ENCODE results near the gene PARD3. TPM values are rescaled to one million over a fixed set of nuclear protein-coding genes. Genes with fewer than 3 reads are reported as not detected.

The PARD3 gene
- total RNA-seq, 1 donor from 2014 or later, result 35.4 TPM

GRCh38 chr10:34706147-34706546, 108.9 kb downstream of the PARD3 start:
- H3K4me1 ChIP-seq (ENCODE audit: insufficient read depth, low read length), result peaks cover 14% of the 10 kb centered on the region
- Mint-ChIP-seq H3K9me3 (ENCODE audit: unreplicated experiment) (no peaks in the 10 kb centered on the region), H3K4me3 (ENCODE audit: unreplicated experiment) (no peak overlapping the region), H3K27ac (ENCODE audit: unreplicated experiment) (no peak overlapping the region), H3K27me3 (ENCODE audit: low read depth, unreplicated experiment) (no peaks in the 10 kb centered on the region), H3K4me1 (ENCODE audit: low read depth, unreplicated experiment) (peaks cover 19% of the 10 kb centered on the region), H3K36me3 (ENCODE audit: low read depth, unreplicated experiment) (no peaks in the 10 kb centered on the region)
- H3K27ac ChIP-seq (ENCODE audit: low read depth, low read length), result no peak overlapping the region
- no peak overlapping the region for H3K4me3 ChIP-seq (ENCODE audit: insufficient read depth, low read depth, low read length)
- peaks cover 56% of the 10 kb centered on the region for H3K79me2 ChIP-seq (ENCODE audit: insufficient read depth, low read length)
- TF ChIP-seq EZH2 (IDR thresholded peaks at IDR 0.05; ENCODE audit: insufficient read depth, low read length) (no peak), CTCF (IDR thresholded peaks at IDR 0.05; ENCODE audit: insufficient read depth, low read depth, low read length) (no peak)
- no peaks in the 10 kb centered on the region for H3K36me3 ChIP-seq (ENCODE audit: insufficient read depth, low read length)
- no peaks in the 10 kb centered on the region for H3K27me3 ChIP-seq (ENCODE audit: insufficient read depth, low read length)
- no peak overlapping the region for H3K4me2 ChIP-seq (ENCODE audit: low read length)
- no peak for FAIRE-seq
- DNase-seq (ENCODE audit: low read depth), result no peak
- H3K9ac ChIP-seq (ENCODE audit: low read length), result no peak overlapping the region
- peaks cover 51% of the 10 kb centered on the region for H4K20me1 ChIP-seq (ENCODE audit: insufficient read depth, low read length)
- H2AFZ ChIP-seq (ENCODE audit: low read depth, low read length), result no peak overlapping the region
- no peaks in the 10 kb centered on the region for H3K9me3 ChIP-seq (ENCODE audit: insufficient read depth, low read depth, low read length)

- no peak for DNase-seq (ENCODE audit: low read depth)
- no peak overlapping the region for H3K9ac ChIP-seq (ENCODE audit: low read length)
- Mint-ChIP-seq H3K27me3 (ENCODE audit: low read depth, unreplicated experiment) (no peaks in the 10 kb centered on the region), H3K4me3 (ENCODE audit: unreplicated experiment) (no peak overlapping the region), H3K4me1 (ENCODE audit: low read depth, unreplicated experiment) (peaks cover 20% of the 10 kb centered on the region), H3K9me3 (ENCODE audit: unreplicated experiment) (no peaks in the 10 kb centered on the region), H3K27ac (ENCODE audit: unreplicated experiment) (no peak overlapping the region), H3K36me3 (ENCODE audit: low read depth, unreplicated experiment) (no peaks in the 10 kb centered on the region)
- no peak overlapping the region for H3K4me3 ChIP-seq (ENCODE audit: insufficient read depth, low read depth, low read length)
- no peak overlapping the region for H3K27ac ChIP-seq (ENCODE audit: low read depth, low read length)
- H3K9me3 ChIP-seq (ENCODE audit: insufficient read depth, low read depth, low read length), result no peaks in the 10 kb centered on the region
- H3K27me3 ChIP-seq (ENCODE audit: insufficient read depth, low read length), result no peaks in the 10 kb centered on the region
- H3K4me1 ChIP-seq (ENCODE audit: insufficient read depth, low read length), result peaks cover 10% of the 10 kb centered on the region
- H3K79me2 ChIP-seq (ENCODE audit: insufficient read depth, low read length), result peaks cover 62% of the 10 kb centered on the region
- H2AFZ ChIP-seq (ENCODE audit: low read depth, low read length), result no peak overlapping the region
- H3K4me2 ChIP-seq (ENCODE audit: low read length), result no peak overlapping the region
- H4K20me1 ChIP-seq (ENCODE audit: insufficient read depth, low read length), result peaks cover 49% of the 10 kb centered on the region
- FAIRE-seq, result no peak
- TF ChIP-seq CTCF (IDR thresholded peaks at IDR 0.05; ENCODE audit: insufficient read depth, low read depth, low read length), result no peak
- no peak for TF ChIP-seq EZH2 (IDR thresholded peaks at IDR 0.05; ENCODE audit: insufficient read depth, low read length)
- no peaks in the 10 kb centered on the region for H3K36me3 ChIP-seq (ENCODE audit: insufficient read depth, low read length)
These were observed 109.5 kb downstream of the PARD3 start for GRCh38 chr10:34705563-34705962.

GRCh38 chr10:34704526-34705184, 110.4 kb downstream of the PARD3 start:
- H3K36me3 Mint-ChIP-seq (ENCODE audit: low read depth, unreplicated experiment), result no peaks in the 10 kb centered on the region
- no peak for DNase-seq (ENCODE audit: low read depth)
- H3K4me1 ChIP-seq (ENCODE audit: insufficient read depth, low read length), result peaks cover 7% of the 10 kb centered on the region
- no peak overlapping the region for H3K9ac ChIP-seq (ENCODE audit: low read length)
- peaks cover 48% of the 10 kb centered on the region for H4K20me1 ChIP-seq (ENCODE audit: insufficient read depth, low read length)
- H3K79me2 ChIP-seq (ENCODE audit: insufficient read depth, low read length), result peaks cover 68% of the 10 kb centered on the region
- no peak overlapping the region for H3K4me2 ChIP-seq (ENCODE audit: low read length)
- FAIRE-seq, result no peak
- no peak overlapping the region for H3K4me3 Mint-ChIP-seq (ENCODE audit: unreplicated experiment)
- no peak overlapping the region for H3K27ac ChIP-seq (ENCODE audit: low read depth, low read length)
- H3K9me3 Mint-ChIP-seq (ENCODE audit: unreplicated experiment), result no peaks in the 10 kb centered on the region
- no peak overlapping the region for H3K4me3 ChIP-seq (ENCODE audit: insufficient read depth, low read depth, low read length)
- H2AFZ ChIP-seq (ENCODE audit: low read depth, low read length), result no peak overlapping the region
- peaks cover 25% of the 10 kb centered on the region for H3K4me1 Mint-ChIP-seq (ENCODE audit: low read depth, unreplicated experiment)
- no peaks in the 10 kb centered on the region for H3K27me3 ChIP-seq (ENCODE audit: insufficient read depth, low read length)
- no peaks in the 10 kb centered on the region for H3K9me3 ChIP-seq (ENCODE audit: insufficient read depth, low read depth, low read length)
- H3K36me3 ChIP-seq (ENCODE audit: insufficient read depth, low read length), result no peaks in the 10 kb centered on the region
- TF ChIP-seq EZH2 (IDR thresholded peaks at IDR 0.05; ENCODE audit: insufficient read depth, low read length) (no peak), CTCF (IDR thresholded peaks at IDR 0.05; ENCODE audit: insufficient read depth, low read depth, low read length) (no peak)
- H3K27me3 Mint-ChIP-seq (ENCODE audit: low read depth, unreplicated experiment), result no peaks in the 10 kb centered on the region
- no peak overlapping the region for H3K27ac Mint-ChIP-seq (ENCODE audit: unreplicated experiment)

Data from astrocyte (in vitro differentiated cells and primary cell).